Mucosa of rectum (tissue), 2 donors: ENCODE results near the gene JAZF1.
"Not testable (repeated sequence)": the region's sequence is repeated elsewhere in the genome, so short reads cannot be mapped to it uniquely, and the experiment has no call there.

ENCODE experiments used
- H3K27ac ChIP-seq, 2 donors: one replicate each; pipeline ENCODE4 v1.7.0; 2013; ENCODE audit warnings: inconsistent platforms in 2 of 2, low read depth in 2 of 2, low read length in 2 of 2
- H3K27me3 ChIP-seq, 2 donors: one replicate each; pipeline ENCODE4 v1.7.0; 2013; ENCODE audit warnings: low read length in 2 of 2; ENCODE audit not compliant: control insufficient read depth in 2 of 2, insufficient read depth in 2 of 2
- H3K36me3 ChIP-seq, 2 donors: one replicate each; pipeline ENCODE4 v1.7.0; 2013; ENCODE audit warnings: low read length in 2 of 2; ENCODE audit not compliant: control insufficient read depth in 2 of 2, insufficient read depth in 2 of 2
- H3K4me1 ChIP-seq, 2 donors: one replicate each; pipeline ENCODE4 v1.7.0; 2013; ENCODE audit warnings: low read length in 2 of 2, mild to moderate bottlenecking in 1 of 2; ENCODE audit not compliant: control insufficient read depth in 2 of 2, insufficient read depth in 2 of 2
- H3K4me3 ChIP-seq, 2 donors: one replicate each; pipeline ENCODE4 v1.7.0; 2013; ENCODE audit warnings: low read length in 2 of 2
- H3K9ac ChIP-seq, 2 donors: one replicate each; pipeline ENCODE4 v1.7.0; 2013; ENCODE audit warnings: low read length in 2 of 2, low read depth in 1 of 2, mild to moderate bottlenecking in 1 of 2
- H3K9me3 ChIP-seq, 2 donors: one replicate each; pipeline ENCODE4 v1.7.0; 2013; ENCODE audit warnings: low read length in 2 of 2; ENCODE audit not compliant: control insufficient read depth in 2 of 2
- donor health status: healthy.
- donor health status: Normal muscosa, but diverticular disease.

The JAZF1 gene

DNA sequence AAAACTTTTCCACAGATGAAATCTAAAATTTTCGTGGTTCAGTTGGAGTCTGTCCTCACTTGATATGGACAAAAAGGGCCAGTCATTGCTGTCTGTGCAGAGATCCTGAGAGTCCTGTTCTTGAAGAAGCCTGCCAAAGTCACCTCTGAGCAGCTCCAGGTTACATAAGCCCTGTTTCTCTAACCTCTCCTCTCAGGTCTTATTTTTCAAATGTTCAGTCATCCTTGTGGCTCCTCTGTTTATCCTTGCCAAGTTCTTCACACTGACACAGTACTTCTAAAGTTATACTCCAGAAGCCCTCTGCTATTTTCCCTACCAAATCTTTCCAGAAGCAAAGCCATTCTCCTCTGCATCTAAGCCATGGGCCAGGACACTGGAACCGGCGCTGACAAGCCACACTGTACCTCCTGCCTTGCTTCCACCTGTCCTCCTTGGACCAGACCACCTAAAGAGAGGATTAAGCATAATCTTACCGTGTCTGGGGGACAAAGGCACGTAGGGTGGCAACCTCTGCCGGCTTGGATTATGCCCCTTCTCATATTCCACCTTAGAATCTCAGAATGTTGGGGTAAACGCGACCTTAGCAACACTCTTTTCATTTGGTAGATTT lies 161.6 kb downstream of the JAZF1 start:
- Histone ChIP-seq H3K9ac (no peak overlapping the region), H3K36me3 (no peaks in the 10 kb centered on the region), H3K27ac (no peak overlapping the region), H3K9me3 (no peaks in the 10 kb centered on the region), H3K4me3 (no peak overlapping the region), H3K4me1 (peaks cover 0 to 3% of the 10 kb centered on the region in 2 donors), H3K27me3 (no peaks in the 10 kb centered on the region)

DNA sequence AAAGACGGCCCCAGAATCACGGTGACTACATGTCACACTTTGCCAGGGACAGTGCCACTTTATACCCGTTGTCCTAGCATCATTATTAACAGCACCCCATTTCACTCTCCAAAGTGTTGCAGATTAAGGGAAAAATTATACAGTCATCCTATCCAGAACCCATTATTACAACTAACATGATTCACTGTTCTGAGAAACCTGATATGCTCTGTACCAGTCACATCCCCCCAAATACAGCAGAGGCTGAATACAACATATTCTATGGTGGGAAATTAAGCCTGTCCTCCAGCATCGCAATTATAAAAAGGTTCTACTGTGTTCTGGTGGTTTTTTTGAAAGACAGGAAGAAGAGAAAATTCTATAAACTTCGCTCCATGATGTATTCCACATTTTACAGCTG lies 162.1 kb downstream of the JAZF1 start:
- no peak overlapping the region for H3K27ac ChIP-seq
- no peak overlapping the region for H3K9ac ChIP-seq
- no peak overlapping the region for H3K4me3 ChIP-seq
- no peaks in the 10 kb centered on the region for H3K36me3 ChIP-seq
- H3K4me1 ChIP-seq: peaks cover 0 to 3% of the 10 kb centered on the region in 2 donors
- H3K27me3 ChIP-seq: no peaks in the 10 kb centered on the region
- no peaks in the 10 kb centered on the region for H3K9me3 ChIP-seq

DNA sequence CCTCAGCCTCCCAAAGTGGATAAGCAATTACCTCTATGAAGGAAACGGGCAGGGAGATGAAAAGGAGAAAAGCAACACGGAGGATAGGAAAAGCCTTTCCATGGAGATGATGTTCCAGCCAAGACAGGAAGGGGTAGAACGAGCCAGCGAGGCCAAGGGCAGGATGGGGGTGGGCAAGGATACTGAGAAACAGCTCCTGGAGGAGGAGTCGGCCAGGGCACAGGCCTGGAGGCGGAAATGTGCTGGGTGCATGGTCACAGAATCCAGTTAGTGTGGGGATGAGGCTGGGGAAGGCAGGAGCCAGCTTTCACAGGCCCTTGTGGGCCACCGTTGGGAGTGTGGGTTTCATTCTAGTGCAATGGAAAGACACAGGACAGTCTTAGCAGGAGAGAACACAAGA lies 162.6 kb downstream of the JAZF1 start:
- Histone ChIP-seq H3K36me3 (no peaks in the 10 kb centered on the region), H3K4me1 (peaks cover 0 to 3% of the 10 kb centered on the region in 2 donors), H3K4me3 (no peak overlapping the region), H3K9me3 (no peaks in the 10 kb centered on the region), H3K9ac (no peak overlapping the region), H3K27me3 (no peaks in the 10 kb centered on the region), H3K27ac (no peak overlapping the region)

DNA sequence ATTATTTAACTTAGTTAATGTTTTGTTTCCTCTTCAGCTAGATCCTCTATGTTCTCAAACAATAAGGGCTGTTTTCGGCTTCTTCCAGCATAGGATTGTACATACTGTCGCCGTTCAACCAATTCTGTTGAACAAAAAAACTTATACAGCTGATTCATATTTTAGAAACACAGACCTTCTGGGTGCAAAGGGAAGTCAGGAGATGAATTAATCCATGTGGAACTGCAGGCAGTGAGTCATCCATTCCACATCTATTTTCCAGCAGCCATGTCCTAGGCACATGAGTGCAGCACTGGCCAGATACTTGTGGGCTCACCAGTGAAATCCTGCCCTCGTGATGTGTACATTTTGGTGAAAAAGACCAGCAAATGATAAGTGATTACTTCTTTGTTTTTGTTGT lies 163.2 kb downstream of the JAZF1 start:
- Histone ChIP-seq H3K9ac (no peak overlapping the region), H3K36me3 (no peaks in the 10 kb centered on the region), H3K9me3 (no peaks in the 10 kb centered on the region), H3K27ac (no peak overlapping the region), H3K27me3 (no peaks in the 10 kb centered on the region), H3K4me1 (peaks cover 0 to 3% of the 10 kb centered on the region in 2 donors), H3K4me3 (no peak overlapping the region)

DNA sequence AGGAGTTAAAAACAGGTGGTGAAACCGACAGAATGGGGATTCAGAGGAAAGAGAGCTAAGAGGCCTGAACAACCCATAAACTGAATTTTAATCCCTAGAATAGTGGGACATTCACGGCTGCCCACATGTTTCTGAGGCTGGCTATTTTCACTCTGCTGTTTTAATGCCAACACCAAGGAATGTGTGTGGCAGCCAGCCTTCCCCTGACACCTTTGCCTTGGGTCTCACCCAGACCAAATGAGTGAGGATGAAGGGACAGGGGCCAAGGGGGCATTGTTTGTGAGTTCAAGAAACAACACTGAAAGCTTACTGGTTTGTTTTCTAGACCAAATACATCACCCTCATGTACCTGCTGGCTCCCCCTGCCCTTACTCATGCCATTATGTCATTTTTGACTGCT lies 164.3 kb downstream of the JAZF1 start:
- no peaks in the 10 kb centered on the region for H3K36me3 ChIP-seq
- H3K9me3 ChIP-seq: no peaks in the 10 kb centered on the region
- peaks cover 0 to 3% of the 10 kb centered on the region in 2 donors for H3K4me1 ChIP-seq
- H3K27me3 ChIP-seq: no peaks in the 10 kb centered on the region
- H3K27ac ChIP-seq: no peak overlapping the region
- H3K4me3 ChIP-seq: no peak overlapping the region
- no peak overlapping the region for H3K9ac ChIP-seq

DNA sequence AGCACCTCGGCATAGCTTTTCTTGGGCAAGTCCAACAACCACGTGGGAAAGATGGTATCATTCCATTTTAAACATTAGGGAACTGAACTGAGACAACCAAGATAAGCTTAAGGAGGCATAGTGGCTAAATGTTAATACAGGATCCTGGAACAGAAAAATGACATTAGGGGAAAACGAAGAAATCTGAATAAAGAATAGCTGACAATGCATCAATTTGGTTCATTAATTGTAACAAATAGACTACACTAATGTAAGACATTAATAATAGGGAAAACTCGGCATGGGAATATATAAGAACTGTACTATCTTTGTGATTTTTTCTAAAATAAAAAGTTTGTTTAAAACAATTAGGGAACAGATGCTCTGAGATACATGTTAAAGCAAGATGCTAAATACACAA lies 165.4 kb downstream of the JAZF1 start:
- Histone ChIP-seq H3K27ac (no peak overlapping the region), H3K27me3 (no peaks in the 10 kb centered on the region), H3K4me1 (no peaks in the 10 kb centered on the region), H3K4me3 (no peak overlapping the region), H3K36me3 (no peaks in the 10 kb centered on the region), H3K9me3 (no peaks in the 10 kb centered on the region), H3K9ac (no peak overlapping the region)

DNA sequence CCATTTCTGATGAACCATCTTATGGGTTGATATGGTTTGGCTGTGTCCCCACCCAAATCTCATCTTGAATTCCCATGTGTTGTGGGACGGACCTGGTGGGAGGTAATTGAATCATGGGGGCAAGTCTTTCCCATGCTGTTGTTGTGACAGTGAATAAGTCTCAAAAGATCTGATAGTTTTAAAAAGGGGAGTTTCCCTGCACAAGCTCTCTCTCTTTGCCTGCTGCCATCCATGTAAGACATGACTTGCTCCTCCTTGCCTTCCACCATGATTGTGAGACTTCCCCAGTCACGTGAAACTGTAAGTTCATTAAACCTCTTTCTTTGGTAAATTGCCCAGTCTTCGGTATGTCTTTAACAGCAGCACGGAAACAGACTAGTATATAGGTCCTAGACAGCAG lies 166.3 kb downstream of the JAZF1 start:
- not testable (repeated sequence) for H3K4me1 ChIP-seq, H3K9ac ChIP-seq, H3K27me3 ChIP-seq, H3K9me3 ChIP-seq, H3K4me3 ChIP-seq, H3K27ac ChIP-seq, H3K36me3 ChIP-seq

DNA sequence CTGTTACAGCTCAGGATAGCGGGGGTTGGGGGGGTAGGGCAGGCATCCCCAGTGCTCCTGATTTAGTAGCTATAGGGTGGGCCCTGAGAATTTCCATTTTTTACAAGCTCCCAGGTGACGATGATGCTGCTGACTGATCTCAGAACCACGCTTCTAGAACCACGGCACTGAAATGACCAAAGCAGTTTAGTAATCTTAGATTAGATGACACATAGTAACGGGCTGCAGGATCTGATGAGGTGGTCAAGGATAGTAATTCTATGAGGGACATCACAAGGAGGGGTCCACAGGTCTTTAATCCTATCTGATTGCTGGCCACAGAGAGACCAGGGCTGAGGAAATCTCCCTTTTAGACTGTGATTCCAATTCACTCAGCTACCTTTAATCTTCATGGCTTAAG lies 167.2 kb downstream of the JAZF1 start:
- H3K4me3 ChIP-seq: no peak overlapping the region
- no peaks in the 10 kb centered on the region for H3K4me1 ChIP-seq
- no peaks in the 10 kb centered on the region for H3K27me3 ChIP-seq
- no peaks in the 10 kb centered on the region for H3K36me3 ChIP-seq
- H3K9me3 ChIP-seq: no peaks in the 10 kb centered on the region
- no peak overlapping the region for H3K9ac ChIP-seq
- no peak overlapping the region for H3K27ac ChIP-seq

DNA sequence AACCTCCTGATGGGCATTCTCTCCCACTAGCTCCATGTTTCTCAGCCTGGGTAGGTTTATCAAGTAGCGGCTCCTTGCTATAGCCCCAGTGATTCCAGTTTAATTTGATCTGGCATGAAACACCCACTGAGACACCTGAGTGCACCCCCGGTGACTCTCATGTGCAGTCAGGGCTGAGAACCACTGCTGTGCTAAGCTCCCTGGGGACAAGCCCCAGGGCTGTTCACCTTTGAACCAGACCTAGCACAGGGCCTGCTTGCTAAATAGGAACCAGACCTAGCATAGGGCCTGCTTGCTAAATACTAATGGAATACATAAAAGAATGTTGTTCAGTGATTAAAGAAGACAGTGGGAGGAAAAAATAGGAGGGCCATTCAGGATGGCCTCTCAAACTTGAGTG lies 167.6 kb downstream of the JAZF1 start:
- Histone ChIP-seq H3K36me3 (no peaks in the 10 kb centered on the region), H3K4me1 (no peaks in the 10 kb centered on the region), H3K27ac (no peak overlapping the region), H3K4me3 (no peak overlapping the region), H3K9ac (no peak overlapping the region), H3K9me3 (no peaks in the 10 kb centered on the region), H3K27me3 (no peaks in the 10 kb centered on the region)

DNA sequence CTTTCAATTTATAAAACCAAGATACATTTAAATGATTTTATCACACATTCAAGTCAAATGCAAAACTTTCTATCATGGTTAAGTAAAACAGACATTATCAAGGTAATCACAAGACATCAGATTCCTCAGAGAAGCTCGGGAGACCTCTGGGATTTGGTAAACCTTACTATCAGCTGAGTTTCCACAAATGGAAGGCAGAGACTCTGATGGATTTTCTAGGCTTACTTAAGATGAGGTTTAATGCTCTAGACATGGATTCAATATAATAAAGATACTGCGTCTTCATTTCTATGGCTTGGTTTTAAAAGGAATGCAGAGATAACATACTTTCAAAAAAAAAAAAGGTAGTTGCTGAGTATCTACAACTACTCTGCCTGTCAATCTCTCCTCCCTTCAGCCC lies 171.7 kb downstream of the JAZF1 start:
- Histone ChIP-seq H3K36me3 (no peaks in the 10 kb centered on the region), H3K4me3 (no peak overlapping the region), H3K4me1 (no peaks in the 10 kb centered on the region), H3K9me3 (no peaks in the 10 kb centered on the region), H3K27me3 (no peaks in the 10 kb centered on the region), H3K9ac (no peak overlapping the region), H3K27ac (no peak overlapping the region)

DNA sequence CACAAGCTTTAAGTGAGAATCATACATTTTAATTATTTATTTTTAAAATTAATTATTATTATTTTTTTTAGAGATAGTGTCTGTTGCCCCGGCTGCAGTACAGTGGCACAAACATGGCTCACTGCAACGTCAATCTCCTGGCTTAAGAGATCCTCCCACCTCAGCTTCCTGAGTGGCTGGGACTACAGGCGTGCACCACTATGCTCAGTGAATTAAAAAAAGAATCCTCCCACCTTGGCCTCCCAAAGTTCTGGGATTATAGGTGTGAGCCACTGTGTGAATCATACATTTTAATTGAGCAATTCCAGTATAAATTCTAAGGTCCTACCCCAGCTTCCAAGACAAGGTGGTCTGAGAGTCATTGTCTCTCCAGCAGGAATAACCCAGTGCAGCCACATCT lies 172.4 kb downstream of the JAZF1 start:
- H3K4me3 ChIP-seq: no peak overlapping the region
- H3K9me3 ChIP-seq: no peaks in the 10 kb centered on the region
- H3K4me1 ChIP-seq: no peaks in the 10 kb centered on the region
- H3K27me3 ChIP-seq: no peaks in the 10 kb centered on the region
- no peak overlapping the region for H3K27ac ChIP-seq
- no peak overlapping the region for H3K9ac ChIP-seq
- no peaks in the 10 kb centered on the region for H3K36me3 ChIP-seq
